Measurements from ENCODE around the gene KRT14. TPM values are rescaled to one million over a fixed set of nuclear protein-coding genes. Genes with fewer than 3 reads are reported as not detected.

Gene KRT14
- total and polyA plus RNA-seq, 2 experiments from 2014 or later: not detected

- no peak overlapping the region for H3K27ac ChIP-seq (ENCODE audit: low read depth)
- H3K36me3 Mint-ChIP-seq (ENCODE audit: low read depth): no peaks in the 10 kb centered on the region
- no peaks in the 10 kb centered on the region for H3K79me2 ChIP-seq (replicated peaks; ENCODE audit: insufficient read depth)
- H3K4me3 Mint-ChIP-seq: no peak overlapping the region
- DNase-seq (ENCODE audit: low spot score): no peak
- ATAC-seq: no peak
- no peaks in the 10 kb centered on the region for H4K20me1 ChIP-seq (replicated peaks; ENCODE audit: insufficient read depth)
- no peaks in the 10 kb centered on the region for H3F3A ChIP-seq (replicated peaks; ENCODE audit: low read depth)
- no peak overlapping the region for H2AFZ ChIP-seq
- H3K4me2 ChIP-seq: no peak overlapping the region
- peaks cover 26% of the 10 kb centered on the region for H3K4me1 Mint-ChIP-seq
- peaks cover 24% of the 10 kb centered on the region for H3K27me3 Mint-ChIP-seq (ENCODE audit: insufficient read depth, low read depth, poor library complexity)
- no peak for TF ChIP-seq EZH2phosphoT487 (IDR thresholded peaks at IDR 0.05; ENCODE audit: unreplicated experiment)
- TF ChIP-seq JUNB (IDR thresholded peaks at IDR 0.05; ENCODE audit: unreplicated experiment): no peak
- TF ChIP-seq EZH2 (IDR thresholded peaks at IDR 0.05; ENCODE audit: low read depth, unreplicated experiment): no peak
- TF ChIP-seq NANOG (IDR thresholded peaks at IDR 0.05; ENCODE audit: borderline replicate concordance): no peak
- TF ChIP-seq STAT1 (IDR thresholded peaks at IDR 0.05; ENCODE audit: unreplicated experiment): no peak
- TF ChIP-seq REST (IDR thresholded peaks at IDR 0.05; ENCODE audit: unreplicated experiment): no peak
- no peak for TF ChIP-seq ZNF462 (CRISPR knock-in tag; IDR thresholded peaks at IDR 0.05)
- TF ChIP-seq POLR2AphosphoS5 (IDR thresholded peaks at IDR 0.05; ENCODE audit: low read depth): no peak
- TF ChIP-seq CREB1 (CRISPR knock-in tag; IDR thresholded peaks at IDR 0.05; ENCODE audit: low read depth): no peak
- TF ChIP-seq ETS1 (IDR thresholded peaks at IDR 0.05): no peak
- TF ChIP-seq CTCF (conservative IDR thresholded peaks at IDR 0.05; ENCODE audit: low read depth in 2 of 2): no peak
- no peak for TF ChIP-seq ZNF114 (CRISPR knock-in tag; IDR thresholded peaks at IDR 0.05)
- H3K9me3 Mint-ChIP-seq: peaks cover 7% of the 10 kb centered on the region
- H3K36me3 ChIP-seq (ENCODE audit: insufficient read depth): no peaks in the 10 kb centered on the region
- no peak overlapping the region for H3K27ac Mint-ChIP-seq
- H3K27me3 ChIP-seq (ENCODE audit: insufficient read depth): no peaks in the 10 kb centered on the region
- no peak overlapping the region for H3K4me3 ChIP-seq
- H3K9me2 ChIP-seq (ENCODE audit: insufficient read depth): no peaks in the 10 kb centered on the region
- H3K4me1 ChIP-seq (ENCODE audit: insufficient read depth): peaks cover 16% of the 10 kb centered on the region
Observed at GRCh38 chr17:41545829-41546410, 40.8 kb downstream of the KRT14 start.
